Measurements from ENCODE around the gene PPP1R15A.
"Not testable (repeated sequence)": the region's sequence is repeated elsewhere in the genome, so short reads cannot be mapped to it uniquely, and the experiment has no call there.

Gene PPP1R15A

GRCh38 chr19:48872182-48872883, at the start of gene PPP1R15A:
TSS of gene PPP1R15A (plus strand) at chr19:48872421. CDS start at chr19:48873234, 813 bp downstream.
- peak; percentile 95 to 100 (median 98) for DNase-seq

GRCh38 chr19:48822514-48822913, 49.7 kb upstream of the PPP1R15A start:
- no peak for DNase-seq

GRCh38 chr19:48826606-48827020, 45.6 kb upstream of the PPP1R15A start:
- no peak for DNase-seq

GRCh38 chr19:48830088-48830487, 42.1 kb upstream of the PPP1R15A start:
- no peak for DNase-seq

- DNase-seq = no peak
These were observed 41.3 kb upstream of the PPP1R15A start for GRCh38 chr19:48830965-48831364.

- DNase-seq = no peak
These were observed 39.2 kb upstream of the PPP1R15A start for GRCh38 chr19:48833049-48833448.

GRCh38 chr19:48833977-48834376, 38.2 kb upstream of the PPP1R15A start:
- peak in 1 of 3 experiments; percentile 19 for DNase-seq

GRCh38 chr19:48835734-48836088, 36.5 kb upstream of the PPP1R15A start:
- peak; percentile 91 to 97 (median 95) for DNase-seq

GRCh38 chr19:48836089-48837017, 35.9 kb upstream of the PPP1R15A start, which contains the start of gene HSD17B14:
TSS of gene HSD17B14 (minus strand) at chr19:48836491. CDS start at chr19:48836411, 80 bp downstream.
- DNase-seq = peak in 2 of 3 experiments; percentile 46 to 59

- DNase-seq = peak in 2 of 3 experiments; percentile 58 to 78
These were observed 35.1 kb upstream of the PPP1R15A start for GRCh38 chr19:48837051-48837524.

- DNase-seq = no peak
These were observed 34.5 kb upstream of the PPP1R15A start for GRCh38 chr19:48837687-48838086.

GRCh38 chr19:48841047-48841446, 31.2 kb upstream of the PPP1R15A start:
- DNase-seq = no peak

GRCh38 chr19:48841571-48841970, 30.6 kb upstream of the PPP1R15A start:
- no peak for DNase-seq

- peak; percentile 54 to 78 (median 73) for DNase-seq
These were observed 29.4 kb upstream of the PPP1R15A start for GRCh38 chr19:48842789-48843162.

GRCh38 chr19:48844472-48844871, 27.7 kb upstream of the PPP1R15A start:
- peak in 1 of 3 experiments; percentile 24 for DNase-seq

- DNase-seq = no peak
These were observed 26.8 kb upstream of the PPP1R15A start for GRCh38 chr19:48845384-48845783.

- DNase-seq = not testable (repeated sequence)
These were observed 25.6 kb upstream of the PPP1R15A start for GRCh38 chr19:48846659-48847058.

- DNase-seq = no peak
These were observed 19.9 kb upstream of the PPP1R15A start for GRCh38 chr19:48852292-48852691.

- no peak for DNase-seq
These were observed 18.7 kb upstream of the PPP1R15A start for GRCh38 chr19:48853483-48853882.

GRCh38 chr19:48854103-48854502, 18.1 kb upstream of the PPP1R15A start:
- no peak for DNase-seq

- DNase-seq = peak in 1 of 3 experiments; percentile 40
These were observed 15.3 kb upstream of the PPP1R15A start for GRCh38 chr19:48856921-48857320.

- no peak for DNase-seq
These were observed 13.1 kb upstream of the PPP1R15A start for GRCh38 chr19:48858984-48859710.

Data from NCI-H1417 (cell line).